Measurements from ENCODE around the gene RPL13A. TPM values are rescaled to one million over a fixed set of nuclear protein-coding genes. Genes with fewer than 3 reads are reported as not detected.

The RPL13A gene
- total RNA-seq, 2 experiments from 2014 or later = 2,999 to 8,461 TPM

DNA sequence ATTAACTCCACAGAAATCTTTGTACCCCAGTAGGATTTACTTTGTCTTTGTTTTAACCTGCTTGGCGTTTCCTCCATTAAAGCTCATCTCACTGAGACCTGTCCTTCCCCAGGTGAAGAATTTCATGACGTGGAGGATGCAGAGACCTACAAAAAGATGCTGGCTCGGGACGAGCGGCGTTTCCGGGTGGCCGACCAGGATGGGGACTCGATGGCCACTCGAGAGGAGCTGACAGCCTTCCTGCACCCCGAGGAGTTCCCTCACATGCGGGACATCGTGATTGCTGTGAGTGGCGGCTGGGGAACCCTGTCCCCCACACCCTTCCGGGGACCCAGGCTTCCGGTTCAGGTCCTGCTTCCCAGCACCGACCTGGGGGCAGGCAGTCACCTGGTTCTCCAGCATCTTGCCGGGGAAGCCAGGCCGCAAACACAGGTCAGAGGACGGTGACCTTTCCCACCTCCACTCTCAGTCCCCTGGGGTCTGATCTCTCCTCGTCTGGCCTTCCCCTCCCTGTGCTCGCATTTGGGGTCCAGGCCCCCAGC, 49.6 kb downstream of the RPL13A start:
- POLR2A ChIA-PET = interaction anchor here (0.7 kb wide), 1 partner anchor 30 kb away, joined by 4 read pairs; no protein-coding TSS in a partner anchor
- Histone ChIP-seq H3K79me2 (ENCODE audit: insufficient read depth, low read depth, low read length) (no peaks in the 10 kb centered on the region), H3K36me3 (ENCODE audit: insufficient read depth, low read length) (no peaks in the 10 kb centered on the region), H4K20me1 (ENCODE audit: insufficient read depth, low read length) (no peaks in the 10 kb centered on the region), H2AFZ (ENCODE audit: low read length) (no peak overlapping the region), H3K27ac (ENCODE audit: low read depth, low read length, poor library complexity, severe bottlenecking) (no peak overlapping the region), H3K4me1 (ENCODE audit: insufficient read depth, low read length, poor library complexity, severe bottlenecking) (peaks cover 39% of the 10 kb centered on the region), H3K4me3 (ENCODE audit: low read depth, low read length, poor library complexity, severe bottlenecking) (no peak overlapping the region), H3K4me2 (ENCODE audit: low read length) (0 out of 2 replicates have a peak overlapping the region, but pooled peaks have one; percentile 56), H3K9me3 (ENCODE audit: low read length) (no peaks in the 10 kb centered on the region), H3K9me2 (ENCODE audit: insufficient read depth, low read length) (no peaks in the 10 kb centered on the region)
- no TSS peak for BruUV-seq (replicated peaks)
- DNase-seq (ENCODE audit: low spot score) = no peak
- CTCF ChIA-PET (ENCODE audit: unreplicated experiment) = no interaction called here
- TF ChIP-seq, protein P1, sequence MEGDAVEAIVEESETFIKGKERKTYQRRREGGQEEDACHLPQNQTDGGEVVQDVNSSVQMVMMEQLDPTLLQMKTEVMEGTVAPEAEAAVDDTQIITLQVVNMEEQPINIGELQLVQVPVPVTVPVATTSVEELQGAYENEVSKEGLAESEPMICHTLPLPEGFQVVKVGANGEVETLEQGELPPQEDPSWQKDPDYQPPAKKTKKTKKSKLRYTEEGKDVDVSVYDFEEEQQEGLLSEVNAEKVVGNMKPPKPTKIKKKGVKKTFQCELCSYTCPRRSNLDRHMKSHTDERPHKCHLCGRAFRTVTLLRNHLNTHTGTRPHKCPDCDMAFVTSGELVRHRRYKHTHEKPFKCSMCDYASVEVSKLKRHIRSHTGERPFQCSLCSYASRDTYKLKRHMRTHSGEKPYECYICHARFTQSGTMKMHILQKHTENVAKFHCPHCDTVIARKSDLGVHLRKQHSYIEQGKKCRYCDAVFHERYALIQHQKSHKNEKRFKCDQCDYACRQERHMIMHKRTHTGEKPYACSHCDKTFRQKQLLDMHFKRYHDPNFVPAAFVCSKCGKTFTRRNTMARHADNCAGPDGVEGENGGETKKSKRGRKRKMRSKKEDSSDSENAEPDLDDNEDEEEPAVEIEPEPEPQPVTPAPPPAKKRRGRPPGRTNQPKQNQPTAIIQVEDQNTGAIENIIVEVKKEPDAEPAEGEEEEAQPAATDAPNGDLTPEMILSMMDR (conservative IDR thresholded peaks at IDR 0.05; ENCODE audit: low read length) = no peak
- no peak for TF ChIP-seq EZH2phosphoT487 (IDR thresholded peaks at IDR 0.05; ENCODE audit: borderline replicate concordance, low read depth, low read length)
- intact Hi-C loops (cut with micrococcal nuclease; ENCODE audit: unreplicated experiment) = no loop called here

DNA sequence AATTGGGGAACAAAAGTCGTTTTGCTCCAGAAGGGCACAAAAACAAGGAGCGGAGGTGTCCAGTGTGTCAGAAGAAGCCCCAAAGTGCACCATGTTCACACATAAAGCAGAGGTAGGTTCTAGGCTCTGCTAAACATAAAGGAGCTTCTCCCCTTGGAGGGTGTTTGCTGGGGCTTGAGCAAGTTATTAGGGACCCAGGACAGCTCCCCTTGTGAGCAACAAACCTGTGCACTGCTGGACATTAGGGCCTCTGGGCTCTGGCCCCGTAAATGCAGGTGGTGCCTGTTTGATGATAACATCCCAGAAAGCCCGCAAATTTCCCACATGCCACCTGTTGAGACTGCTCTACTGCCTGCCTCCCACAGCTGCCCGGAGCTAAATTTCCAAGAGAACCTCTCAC, 51.2 kb downstream of the RPL13A start:
- BruUV-seq (replicated peaks) = no TSS peak
- POLR2A ChIA-PET = interaction anchor here (1.1 to 1.5 kb wide), 2 partner anchors 8 to 44 kb away, joined by 3 read pairs; no protein-coding TSS in a partner anchor
- TF ChIP-seq, protein P1 (conservative IDR thresholded peaks at IDR 0.05; ENCODE audit: low read length) = no peak
- TF ChIP-seq EZH2phosphoT487 (IDR thresholded peaks at IDR 0.05; ENCODE audit: borderline replicate concordance, low read depth, low read length) = no peak
- Histone ChIP-seq H3K9me2 (ENCODE audit: insufficient read depth, low read length) (no peaks in the 10 kb centered on the region), H3K36me3 (ENCODE audit: insufficient read depth, low read length) (no peaks in the 10 kb centered on the region), H2AFZ (ENCODE audit: low read length) (0 out of 2 replicates have a peak overlapping the region, but pooled peaks have one; percentile 74), H4K20me1 (ENCODE audit: insufficient read depth, low read length) (no peaks in the 10 kb centered on the region), H3K27ac (ENCODE audit: low read depth, low read length, poor library complexity, severe bottlenecking) (peak overlapping the region; percentile 76), H3K79me2 (ENCODE audit: insufficient read depth, low read depth, low read length) (no peaks in the 10 kb centered on the region), H3K9me3 (ENCODE audit: low read length) (no peaks in the 10 kb centered on the region), H3K4me2 (ENCODE audit: low read length) (0 out of 2 replicates have a peak overlapping the region, but pooled peaks have one; percentile 56), H3K4me3 (ENCODE audit: low read depth, low read length, poor library complexity, severe bottlenecking) (no peak overlapping the region), H3K4me1 (ENCODE audit: insufficient read depth, low read length, poor library complexity, severe bottlenecking) (peaks cover 31% of the 10 kb centered on the region)
- no peak for DNase-seq (ENCODE audit: low spot score)
- CTCF ChIA-PET (ENCODE audit: unreplicated experiment) = interaction anchor here (0.6 kb wide), 1 partner anchor 11 kb away, joined by 6 read pairs; the partner anchor contains the start of gene RCN3
- intact Hi-C loops (cut with micrococcal nuclease; ENCODE audit: unreplicated experiment) = no loop called here
